ENCODE measurements around the gene CTNNA2.
"Not testable (repeated sequence)": the region's sequence is repeated elsewhere in the genome, so short reads cannot be mapped to it uniquely, and the experiment has no call there.

Gene CTNNA2

GRCh38 chr2:80030135-80030534, 517.3 kb downstream of the CTNNA2 start:
- H3K4me3 ChIP-seq (ENCODE audit: low read depth, low read length): no peak overlapping the region
- TF ChIP-seq, protein P1, sequence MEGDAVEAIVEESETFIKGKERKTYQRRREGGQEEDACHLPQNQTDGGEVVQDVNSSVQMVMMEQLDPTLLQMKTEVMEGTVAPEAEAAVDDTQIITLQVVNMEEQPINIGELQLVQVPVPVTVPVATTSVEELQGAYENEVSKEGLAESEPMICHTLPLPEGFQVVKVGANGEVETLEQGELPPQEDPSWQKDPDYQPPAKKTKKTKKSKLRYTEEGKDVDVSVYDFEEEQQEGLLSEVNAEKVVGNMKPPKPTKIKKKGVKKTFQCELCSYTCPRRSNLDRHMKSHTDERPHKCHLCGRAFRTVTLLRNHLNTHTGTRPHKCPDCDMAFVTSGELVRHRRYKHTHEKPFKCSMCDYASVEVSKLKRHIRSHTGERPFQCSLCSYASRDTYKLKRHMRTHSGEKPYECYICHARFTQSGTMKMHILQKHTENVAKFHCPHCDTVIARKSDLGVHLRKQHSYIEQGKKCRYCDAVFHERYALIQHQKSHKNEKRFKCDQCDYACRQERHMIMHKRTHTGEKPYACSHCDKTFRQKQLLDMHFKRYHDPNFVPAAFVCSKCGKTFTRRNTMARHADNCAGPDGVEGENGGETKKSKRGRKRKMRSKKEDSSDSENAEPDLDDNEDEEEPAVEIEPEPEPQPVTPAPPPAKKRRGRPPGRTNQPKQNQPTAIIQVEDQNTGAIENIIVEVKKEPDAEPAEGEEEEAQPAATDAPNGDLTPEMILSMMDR (IDR thresholded peaks at IDR 0.05; ENCODE audit: borderline replicate concordance, insufficient read depth, low read depth, low read length): no peak

- H3K4me3 ChIP-seq (ENCODE audit: low read depth, low read length): not testable (repeated sequence)
These were observed 519.8 kb downstream of the CTNNA2 start for GRCh38 chr2:80032684-80033083.

GRCh38 chr2:80035749-80036285, 523.0 kb downstream of the CTNNA2 start:
- TF ChIP-seq, protein P1 (IDR thresholded peaks at IDR 0.05; ENCODE audit: borderline replicate concordance, insufficient read depth, low read depth, low read length): no peak
- H3K4me3 ChIP-seq (ENCODE audit: low read depth, low read length): no peak overlapping the region

DNA sequence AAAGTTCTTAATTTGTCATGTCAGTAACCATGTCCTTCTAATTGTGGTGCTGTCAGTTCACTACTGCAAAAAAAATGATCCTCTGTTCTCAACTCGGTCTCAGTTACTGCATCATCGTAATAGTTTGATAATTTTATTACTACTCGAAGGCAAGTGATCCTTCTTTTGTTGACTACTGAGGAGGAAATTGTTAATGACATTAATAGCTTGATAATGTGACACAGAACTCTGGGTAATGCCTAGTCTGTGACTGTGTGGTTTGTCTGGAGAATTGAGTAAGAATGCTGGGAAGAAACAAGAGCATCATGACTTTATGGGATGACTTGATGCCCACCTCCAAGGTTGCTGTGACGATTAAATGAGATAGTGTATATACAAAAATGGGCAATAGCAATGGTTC, 524.5 kb downstream of the CTNNA2 start:
- TF ChIP-seq, protein P1 (IDR thresholded peaks at IDR 0.05; ENCODE audit: borderline replicate concordance, insufficient read depth, low read depth, low read length): no peak
- no peak overlapping the region for H3K4me3 ChIP-seq (ENCODE audit: low read depth, low read length)

DNA sequence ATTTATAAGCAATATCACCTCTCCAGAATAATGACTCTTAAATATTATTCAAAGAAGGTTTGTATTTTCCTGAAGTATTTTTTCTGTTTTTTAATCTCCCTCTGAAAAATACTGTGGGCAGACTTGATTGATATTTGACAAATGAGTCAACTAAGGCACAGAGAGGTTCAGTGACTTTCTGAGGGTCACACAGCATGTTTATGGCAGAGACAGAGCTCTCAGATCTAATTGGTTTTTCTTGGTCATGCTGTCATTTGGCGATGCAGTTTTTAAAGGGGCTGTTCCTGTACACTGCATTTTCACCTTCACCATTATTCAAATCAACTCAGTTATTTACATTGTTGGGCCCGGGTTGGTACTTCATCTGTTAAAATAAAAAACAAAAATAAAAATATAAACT, 527.4 kb downstream of the CTNNA2 start:
- no peak overlapping the region for H3K4me3 ChIP-seq (ENCODE audit: low read depth, low read length)
- TF ChIP-seq, protein P1 (IDR thresholded peaks at IDR 0.05; ENCODE audit: borderline replicate concordance, insufficient read depth, low read depth, low read length): no peak

GRCh38 chr2:80042635-80043034, 529.8 kb downstream of the CTNNA2 start:
- H3K4me3 ChIP-seq (ENCODE audit: low read depth, low read length): no peak overlapping the region
- TF ChIP-seq, protein P1 (IDR thresholded peaks at IDR 0.05; ENCODE audit: borderline replicate concordance, insufficient read depth, low read depth, low read length): no peak

DNA sequence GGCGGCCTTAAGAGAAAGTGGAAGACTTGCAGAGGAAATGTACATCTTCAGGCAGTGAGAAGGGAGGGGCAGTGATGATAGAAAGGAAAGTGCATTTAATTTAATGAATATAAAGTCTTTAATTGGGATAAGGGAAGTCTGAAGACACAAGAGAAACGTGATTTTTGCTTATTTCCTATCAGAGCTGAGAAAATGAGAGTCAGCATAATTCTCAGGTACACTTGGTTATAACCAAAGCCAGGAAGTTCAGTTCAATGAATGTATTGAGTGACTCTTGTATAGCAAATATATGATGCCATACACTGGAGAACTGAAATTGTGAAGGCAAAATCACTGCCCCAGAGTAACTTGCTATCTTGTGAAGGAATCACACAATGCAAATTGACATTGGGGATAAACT, 535.4 kb downstream of the CTNNA2 start:
- TF ChIP-seq, protein P1 (IDR thresholded peaks at IDR 0.05; ENCODE audit: borderline replicate concordance, insufficient read depth, low read depth, low read length): no peak
- no peak overlapping the region for H3K4me3 ChIP-seq (ENCODE audit: low read depth, low read length)

GRCh38 chr2:80050246-80050645, 537.4 kb downstream of the CTNNA2 start:
- no peak overlapping the region for H3K4me3 ChIP-seq (ENCODE audit: low read depth, low read length)
- TF ChIP-seq, protein P1 (IDR thresholded peaks at IDR 0.05; ENCODE audit: borderline replicate concordance, insufficient read depth, low read depth, low read length): no peak
